Measurements from ENCODE around the gene EPHA3. TPM values are rescaled to one million over a fixed set of nuclear protein-coding genes. Genes with fewer than 3 reads are reported as not detected.

EPHA3 gene
- total RNA-seq, 1 experiment from 2014 or later: 0.74 TPM

GRCh38 chr3:89113893-89114840 is 6.7 kb downstream of the EPHA3 start (continued):
- no peak for TF ChIP-seq E2F4 (CRISPR knock-in tag; IDR thresholded peaks at IDR 0.05; ENCODE audit: borderline replicate concordance, low read depth)
- TF ChIP-seq FOXP1 (CRISPR knock-in tag; IDR thresholded peaks at IDR 0.05; ENCODE audit: borderline replicate concordance): peak; percentile 66; the same call in 1 of the 2 replicates
- TF ChIP-seq ZBTB21 (CRISPR knock-in tag; IDR thresholded peaks at IDR 0.05; ENCODE audit: borderline replicate concordance): peak; percentile 38; the same call in 1 of the 2 replicates
- TF ChIP-seq CTCF (IDR thresholded peaks at IDR 0.05): peak; percentile 62
- peak; percentile 88 for TF ChIP-seq MAX (CRISPR knock-in tag; IDR thresholded peaks at IDR 0.05)
- 0 out of 2 replicates have a peak, but pooled peaks have one; percentile 2 for TF ChIP-seq ZNF423 (CRISPR knock-in tag; IDR thresholded peaks at IDR 0.05)
- TF ChIP-seq TP53 (CRISPR knock-in tag; IDR thresholded peaks at IDR 0.05): 0 out of 2 replicates have a peak, but pooled peaks have one; percentile 59
- peak; percentile 48; the same call in 1 of the 2 replicates for TF ChIP-seq ZBTB43 (CRISPR knock-in tag; IDR thresholded peaks at IDR 0.05)

- no peak for TF ChIP-seq TEAD1 (CRISPR knock-in tag; IDR thresholded peaks at IDR 0.05)
- TF ChIP-seq ATF2 (CRISPR knock-in tag; IDR thresholded peaks at IDR 0.05; ENCODE audit: borderline replicate concordance, low read depth): no peak
- TF ChIP-seq MAX (CRISPR knock-in tag; IDR thresholded peaks at IDR 0.05): 0 out of 2 replicates have a peak, but pooled peaks have one; percentile 3
- Mint-ChIP-seq H3K4me1 (peaks cover 25% of the 10 kb centered on the region), H3K4me3 (peak overlapping the region; percentile 83), H3K27me3 (ENCODE audit: low read depth) (peaks cover 14% of the 10 kb centered on the region), H3K9me3 (no peaks in the 10 kb centered on the region), H3K36me3 (no peaks in the 10 kb centered on the region), H3K27ac (no peak overlapping the region)
- DNase-seq (ENCODE audit: low spot score): no peak
- ChIA-PET CTCF (no interaction called here), POLR2A (no interaction called here)
- ATAC-seq: peak; percentile 46
Observed at GRCh38 chr3:89114841-89115223, 7.4 kb downstream of the EPHA3 start.

GRCh38 chr3:89116476-89116875 is 9.1 kb downstream of the EPHA3 start:
- H3K27me3 Mint-ChIP-seq (ENCODE audit: low read depth): peaks cover 14% of the 10 kb centered on the region
- ATAC-seq (no peak), DNase-seq (ENCODE audit: low spot score) (no peak)
- no peaks in the 10 kb centered on the region for H3K9me3 Mint-ChIP-seq
- no peak overlapping the region for H3K4me3 Mint-ChIP-seq
- H3K4me1 Mint-ChIP-seq: peaks cover 25% of the 10 kb centered on the region
- CTCF ChIA-PET: interaction anchor here (1.3 kb wide), 1 partner anchor 897 kb away, joined by 3 read pairs; no protein-coding TSS in a partner anchor
- POLR2A ChIA-PET: interaction anchor here (0.6 kb wide), 1 partner anchor 897 kb away, joined by 3 read pairs; no protein-coding TSS in a partner anchor
- no peak overlapping the region for H3K27ac Mint-ChIP-seq
- no peaks in the 10 kb centered on the region for H3K36me3 Mint-ChIP-seq
- TF ChIP-seq PRRX2 (CRISPR knock-in tag; IDR thresholded peaks at IDR 0.05): no peak
- TF ChIP-seq MLX (CRISPR knock-in tag; IDR thresholded peaks at IDR 0.05): no peak
- no peak for TF ChIP-seq AR (CRISPR knock-in tag; IDR thresholded peaks at IDR 0.05)
- TF ChIP-seq ATF3 (CRISPR knock-in tag; conservative IDR thresholded peaks at IDR 0.05): no peak
- no peak for TF ChIP-seq FOXP1 (CRISPR knock-in tag; IDR thresholded peaks at IDR 0.05; ENCODE audit: borderline replicate concordance)
- TF ChIP-seq CTCF (IDR thresholded peaks at IDR 0.05): no peak
- TF ChIP-seq ZNF121 (CRISPR knock-in tag; IDR thresholded peaks at IDR 0.05): no peak

All from WTC11 (cell line).